GM19452 (cell line): Measurements from ENCODE around the gene GABBR1.

ENCODE experiments used
- ATAC-seq: cut with Tn5 transposase; IDR thresholded peaks from one replicate; pipeline ENCODE4 v1.9.1; 2021; ENCODE audit not compliant: unreplicated experiment

Gene GABBR1

GRCh38 chr6:29655658-29656057 is 22.7 kb upstream of the GABBR1 start:
- ATAC-seq, result no peak

DNA sequence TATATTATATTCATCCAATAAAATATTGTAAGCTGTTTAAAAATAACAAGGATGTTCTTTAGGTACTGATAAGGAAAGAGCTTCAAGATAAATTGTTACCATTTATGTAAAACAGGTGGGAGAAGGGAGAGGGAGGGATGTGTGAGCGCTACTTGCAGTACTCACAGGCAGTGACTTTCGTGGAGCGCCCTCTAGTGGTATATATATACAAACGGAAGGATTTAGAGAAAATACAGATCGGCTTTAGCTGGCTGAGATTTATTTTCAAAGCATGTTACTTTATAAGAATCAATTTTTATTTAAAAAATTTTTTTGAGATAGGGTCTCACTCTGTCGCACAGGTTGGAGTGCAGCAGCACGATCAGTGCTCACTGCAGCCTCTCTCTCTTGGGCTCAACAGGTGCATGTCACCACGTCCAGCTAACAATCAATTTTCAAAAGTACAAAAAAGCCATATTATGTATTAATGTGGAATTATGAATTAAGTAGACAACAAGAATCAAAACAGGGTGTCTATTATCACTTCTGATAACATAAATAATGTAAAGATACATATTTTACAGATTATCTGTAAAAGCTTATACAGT is 20.6 kb upstream of the GABBR1 start:
- no peak for ATAC-seq

DNA sequence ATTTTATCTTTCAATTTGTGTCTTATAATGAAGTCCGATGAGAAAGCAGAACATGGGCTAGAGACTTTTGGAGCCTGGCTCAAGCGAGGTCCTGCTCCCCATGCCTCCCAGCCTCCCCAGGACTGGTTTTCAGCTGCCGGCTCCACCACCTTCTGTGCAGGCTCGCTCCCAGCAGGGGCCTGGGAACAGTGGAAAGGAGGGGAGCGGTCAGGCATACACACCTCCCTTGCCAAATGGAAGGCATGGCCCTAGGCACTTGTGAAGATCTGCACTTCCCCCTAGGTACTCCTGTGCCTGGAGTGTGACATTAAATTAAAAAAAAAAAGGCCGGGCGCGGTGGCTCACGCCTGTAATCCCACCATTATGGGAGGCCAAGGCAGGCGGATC is 19.2 kb upstream of the GABBR1 start:
- ATAC-seq, result no peak

DNA sequence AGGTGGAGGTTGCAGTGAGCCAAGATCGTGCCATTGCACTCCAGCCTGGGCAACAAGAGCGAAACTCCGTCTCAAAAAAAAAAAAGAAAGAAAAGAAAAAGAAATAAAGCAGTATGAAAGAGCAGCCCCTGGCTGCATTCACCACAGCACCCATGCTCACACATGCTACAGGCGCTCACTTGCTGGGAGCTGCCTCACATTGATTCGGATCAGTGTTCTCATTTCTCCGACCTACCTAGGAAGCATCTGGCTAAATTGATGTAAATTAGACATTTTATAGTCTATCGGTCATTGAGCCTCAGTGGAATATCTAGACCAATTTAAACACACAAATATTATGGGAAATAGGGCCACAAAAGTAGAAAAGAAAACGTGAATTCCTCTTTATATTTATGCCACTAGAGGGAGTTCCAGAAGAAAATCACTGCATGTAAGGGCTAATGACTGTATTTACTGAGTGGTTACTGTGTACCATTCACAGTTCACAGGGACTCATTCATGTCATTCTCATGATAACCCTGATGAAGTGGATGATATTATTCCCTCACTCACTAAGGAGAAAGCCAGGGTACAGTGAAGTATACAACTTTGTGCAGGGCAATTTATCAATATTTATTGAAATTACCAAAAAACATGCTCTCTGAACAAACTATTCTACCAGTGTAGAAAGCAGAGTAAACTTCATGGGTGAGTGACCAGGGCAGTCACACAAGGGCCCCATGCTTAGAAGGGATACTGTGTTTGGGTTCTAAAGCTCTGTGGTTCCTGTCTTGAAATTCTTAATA is 18.6 kb upstream of the GABBR1 start:
- ATAC-seq, result no peak

GRCh38 chr6:29649701-29650673 is 17.0 kb upstream of the GABBR1 start:
- ATAC-seq, result peak; percentile 93

DNA sequence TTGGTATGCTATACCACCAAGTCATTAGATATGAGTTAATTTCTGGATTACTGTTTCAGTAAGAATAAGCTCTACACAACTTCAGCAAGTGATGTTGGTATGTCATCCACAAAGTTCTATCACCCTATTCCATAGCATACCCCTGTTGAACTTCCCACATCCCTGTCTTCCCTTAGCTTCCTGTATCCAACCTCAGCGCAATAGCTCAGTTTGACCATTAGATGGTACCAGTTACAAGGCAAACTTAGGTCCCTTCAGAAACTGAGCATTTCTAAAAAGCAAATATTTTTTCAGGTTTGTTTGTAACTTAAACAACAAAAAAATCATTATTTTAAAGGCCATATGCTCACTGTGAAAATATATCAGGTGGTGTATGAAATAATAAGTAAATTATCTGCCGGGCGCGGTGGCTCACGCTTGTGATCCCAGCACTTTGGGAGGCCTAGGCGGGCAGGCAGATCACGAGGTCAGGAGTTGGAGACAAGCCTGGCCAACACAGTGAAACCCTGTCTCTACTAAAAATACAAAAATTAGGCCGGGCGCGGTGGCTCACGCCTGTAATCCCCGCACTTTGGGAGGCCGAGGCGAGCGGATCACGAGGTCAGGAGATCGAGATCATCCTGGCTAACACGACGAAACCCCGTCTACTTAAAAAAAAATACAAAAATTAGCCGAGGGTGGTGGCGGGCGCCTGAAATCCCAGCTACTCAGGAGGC is 15.1 kb upstream of the GABBR1 start:
- ATAC-seq, result no peak

DNA sequence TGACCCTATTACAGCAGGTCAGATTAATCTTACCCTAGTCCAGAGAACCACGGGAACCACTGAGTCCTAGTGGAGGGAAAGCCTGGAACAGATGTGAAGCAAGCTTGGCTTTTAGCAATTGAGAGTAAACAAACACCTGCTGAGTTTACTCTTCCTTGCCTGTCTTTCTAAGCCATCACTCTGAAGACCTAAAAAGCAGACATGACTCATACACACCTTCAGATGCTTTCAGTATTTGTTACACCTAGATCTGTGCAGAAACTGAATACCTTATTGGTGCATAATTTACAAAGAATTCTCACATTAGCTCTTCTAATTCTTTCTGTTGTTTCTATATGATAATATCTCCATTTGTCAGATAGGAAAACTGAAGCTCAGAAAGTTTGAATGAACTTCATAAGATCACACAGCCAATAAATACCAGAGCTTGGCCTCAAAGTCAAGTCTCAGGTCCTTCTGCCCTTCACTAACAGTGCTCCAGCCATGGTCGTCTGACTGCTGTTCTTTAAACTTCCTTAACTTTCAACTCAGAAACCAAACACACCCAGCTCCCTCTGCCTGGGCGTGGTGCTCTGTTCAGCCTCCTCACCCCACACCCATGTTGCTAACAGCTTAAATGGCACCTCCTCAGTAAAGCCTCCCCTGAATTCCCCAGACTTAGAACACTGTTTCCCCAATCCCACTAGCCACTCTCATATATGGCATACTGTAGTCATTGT is 8.6 kb upstream of the GABBR1 start:
- no peak for ATAC-seq

GRCh38 chr6:29637247-29637646 is 4.3 kb upstream of the GABBR1 start:
- ATAC-seq, result no peak

GRCh38 chr6:29633534-29633905 is 537 bp upstream of the GABBR1 start:
- ATAC-seq, result no peak

GRCh38 chr6:29631860-29632731 is 887 bp downstream of the GABBR1 start:
- ATAC-seq, result no peak

GRCh38 chr6:29631209-29631810 is 1.7 kb downstream of the GABBR1 start:
- ATAC-seq, result no peak

GRCh38 chr6:29630315-29630714 is 2.7 kb downstream of the GABBR1 start:
- no peak for ATAC-seq

GRCh38 chr6:29629571-29629970 is 3.4 kb downstream of the GABBR1 start:
- ATAC-seq, result no peak

GRCh38 chr6:29628419-29629281 is 4.3 kb downstream of the GABBR1 start:
- no peak for ATAC-seq

GRCh38 chr6:29627755-29628418 is 5.1 kb downstream of the GABBR1 start:
- no peak for ATAC-seq

- no peak for ATAC-seq
Measured at GRCh38 chr6:29626948-29627754, 5.8 kb downstream of the GABBR1 start.
